IMR-90 (cell line): ENCODE results near the gene NPEPL1.

ENCODE experiments used
- BHLHE40 ChIP-seq: fragments of 150-350 bp; IDR thresholded peaks from 2 replicates; pipeline ENCODE4 v1.6.1; 2016; ENCODE audit warnings: mild to moderate bottlenecking, low read depth, low read length
- CEBPB ChIP-seq: IDR thresholded peaks from 2 replicates; pipeline ENCODE4 v1.6.1; 2012; ENCODE audit warnings: low read depth, low read length, improper control_type of control experiment
- CTCF ChIP-seq: conservative IDR thresholded peaks from 2 replicates; pipeline ENCODE4 v1.5.1; 2012; ENCODE audit warnings: mild to moderate bottlenecking, low read depth, low read length, improper control_type of control experiment
- ELK1 ChIP-seq: fragments of 150-350 bp; IDR thresholded peaks from 2 replicates; pipeline ENCODE4 v1.6.1; 2016; ENCODE audit warnings: low read depth, mild to moderate bottlenecking, low read length, moderate library complexity, borderline replicate concordance
- FOS ChIP-seq: fragments of 150-350 bp; IDR thresholded peaks from 2 replicates; pipeline ENCODE4 v1.6.1; 2016; ENCODE audit warnings: low read depth, low read length
- MAFK ChIP-seq: IDR thresholded peaks from 2 replicates; pipeline ENCODE4 v1.6.1; 2012; ENCODE audit warnings: low read depth, low read length, improper control_type of control experiment
- MAZ ChIP-seq: IDR thresholded peaks from 2 replicates; pipeline ENCODE4 v1.6.1; 2012; ENCODE audit warnings: low read depth, mild to moderate bottlenecking, low read length, improper control_type of control experiment, moderate library complexity, borderline replicate concordance
- MXI1 ChIP-seq: IDR thresholded peaks from 2 replicates; pipeline ENCODE4 v1.6.1; 2012; ENCODE audit warnings: low read depth, mild to moderate bottlenecking, low read length, moderate library complexity, borderline replicate concordance
- POLR2A ChIP-seq: IDR thresholded peaks from 2 replicates; pipeline ENCODE4 v1.6.1; 2012; ENCODE audit warnings: mild to moderate bottlenecking, low read depth, low read length
- RAD21 ChIP-seq: IDR thresholded peaks from 2 replicates; pipeline ENCODE4 v1.6.1; 2012; ENCODE audit warnings: low read length, improper control_type of control experiment
- RCOR1 ChIP-seq: IDR thresholded peaks from 2 replicates; pipeline ENCODE4 v1.6.1; 2012; ENCODE audit warnings: mild to moderate bottlenecking, low read length, improper control_type of control experiment; ENCODE audit not compliant: insufficient replicate concordance
- RFX5 ChIP-seq: IDR thresholded peaks from 2 replicates; pipeline ENCODE4 v1.8.0; 2012; ENCODE audit warnings: low read depth, mild to moderate bottlenecking, low read length, moderate library complexity
- SMC3 ChIP-seq: fragments of 150-350 bp; IDR thresholded peaks from 2 replicates; pipeline ENCODE4 v1.6.1; 2016; ENCODE audit warnings: low read depth, mild to moderate bottlenecking, antibody characterized with exemption, low read length, moderate library complexity
- USF2 ChIP-seq: fragments of 150-350 bp; IDR thresholded peaks from 2 replicates; pipeline ENCODE4 v1.6.1; 2017; ENCODE audit warnings: mild to moderate bottlenecking, antibody characterized with exemption, low read length, low read depth

GRCh38 chr20:58741384-58741783, 48.8 kb downstream of the NPEPL1 start:
- TF ChIP-seq POLR2A (no peak), BHLHE40 (no peak), CTCF (no peak), RCOR1 (no peak), MAFK (no peak), SMC3 (no peak), RAD21 (no peak), CEBPB (no peak), ELK1 (no peak), MXI1 (no peak), FOS (no peak), MAZ (no peak), USF2 (no peak), RFX5 (no peak)
